GM19372 (cell line): ENCODE results near the gene CHDH.

Experiments used
- ATAC-seq: cut with Tn5 transposase; IDR thresholded peaks from one replicate; pipeline ENCODE4 v1.9.1; 2021; ENCODE audit warnings: mild to moderate bottlenecking, low read depth, moderate library complexity; ENCODE audit not compliant: unreplicated experiment

Gene CHDH

GRCh38 chr3:53824795-53825194 lies 21.4 kb downstream of the CHDH start:
- no peak for ATAC-seq

- ATAC-seq, result no peak
These were observed 22.1 kb downstream of the CHDH start for GRCh38 chr3:53823956-53824657.

GRCh38 chr3:53823026-53823955 lies 22.9 kb downstream of the CHDH start:
- no peak for ATAC-seq

GRCh38 chr3:53822331-53822741 lies 23.9 kb downstream of the CHDH start:
- ATAC-seq, result no peak

- ATAC-seq, result no peak
These were observed 24.5 kb downstream of the CHDH start for GRCh38 chr3:53821631-53822121.

- ATAC-seq, result no peak
These were observed 25.3 kb downstream of the CHDH start for GRCh38 chr3:53820756-53821580.

GRCh38 chr3:53820084-53820483 lies 26.1 kb downstream of the CHDH start:
- no peak for ATAC-seq

- no peak for ATAC-seq
These were observed 26.9 kb downstream of the CHDH start for GRCh38 chr3:53819163-53819868.

GRCh38 chr3:53818221-53819162 lies 27.7 kb downstream of the CHDH start:
- ATAC-seq, result no peak

- ATAC-seq, result no peak
These were observed 28.4 kb downstream of the CHDH start for GRCh38 chr3:53817809-53818208.

GRCh38 chr3:53817211-53817610 lies 29.0 kb downstream of the CHDH start:
- no peak for ATAC-seq

GRCh38 chr3:53816425-53816824 lies 29.8 kb downstream of the CHDH start:
- no peak for ATAC-seq

- no peak for ATAC-seq
These were observed 30.6 kb downstream of the CHDH start for GRCh38 chr3:53815651-53816050.

- no peak for ATAC-seq
These were observed 31.2 kb downstream of the CHDH start for GRCh38 chr3:53815067-53815466.

GRCh38 chr3:53813876-53814275 lies 32.3 kb downstream of the CHDH start:
- no peak for ATAC-seq

GRCh38 chr3:53813229-53813628 lies 33.0 kb downstream of the CHDH start:
- ATAC-seq, result no peak

- ATAC-seq, result no peak
These were observed 33.8 kb downstream of the CHDH start for GRCh38 chr3:53812434-53812833.

- ATAC-seq, result no peak
These were observed 34.9 kb downstream of the CHDH start for GRCh38 chr3:53811143-53811927.
